Gastrocnemius medialis (tissue), 4 donors: ENCODE measurements around the gene RGS14. TPM values are rescaled to one million over a fixed set of nuclear protein-coding genes. Genes with fewer than 3 reads are reported as not detected.
"Not testable (repeated sequence)": the region's sequence is repeated elsewhere in the genome, so short reads cannot be mapped to it uniquely, and the experiment has no call there.

Source experiments
- ATAC-seq, 2 donors: fragments of 150-250 bp; one replicate each; pipeline ENCODE4 v1.9.1; 2016
- DNase-seq, 2 donors: peaks; one replicate each; pipeline ENCODE4 v3.0.0-alpha.2; 2019
- H3K27ac ChIP-seq, 4 donors: fragments of 200-600 bp; sonication (generic); 1 replicate in 1 of 4; 2 replicates in 3 of 4; pipeline ENCODE4 v1.5.1; 2016 to 2018; ENCODE audit warnings: mild to moderate bottlenecking in 2 of 4, moderate library complexity in 1 of 4
- H3K27me3 ChIP-seq, 3 donors: fragments of 200-600 bp; sonication (generic) in 2 of 3; 1 replicate in 1 of 3; 2 replicates in 2 of 3; pipeline versions ENCODE4 v1.5.1 to v1.6.0; 2016 to 2019; ENCODE audit warnings: mild to moderate bottlenecking in 1 of 3, moderate library complexity in 1 of 3
- H3K36me3 ChIP-seq, 2 donors: fragments of 200-600 bp; sonication (generic) in 1 of 2; one replicate each; pipeline ENCODE4 v1.5.1; 2017 to 2018
- H3K4me1 ChIP-seq, 2 donors: fragments of 200-600 bp; sonication (generic) in 1 of 2; one replicate each; pipeline ENCODE4 v1.5.1; 2016 to 2017; ENCODE audit warnings: mild to moderate bottlenecking in 2 of 2
- H3K4me3 ChIP-seq, 4 donors: fragments of 200-600 bp; sonication (generic) in 3 of 4; 1 replicate in 1 of 4; 2 replicates in 3 of 4; pipeline ENCODE4 v1.5.1; 2016 to 2019; ENCODE audit warnings: mild to moderate bottlenecking in 2 of 4
- H3K9me3 ChIP-seq, 3 donors: fragments of 200-600 bp; sonication (generic) in 2 of 3; 1 replicate in 1 of 3; 2 replicates in 2 of 3; pipeline ENCODE4 v1.5.1; 2016 to 2019
- CTCF ChIP-seq, 5 experiments: fragments of 450-650 bp in 3 of 5; fragments of 200-600 bp in 2 of 5; sonication (generic) in 2 of 5; IDR thresholded peaks in 4 of 5; conservative IDR thresholded peaks in 1 of 5; 1 replicate in 4 of 5; 2 replicates in 1 of 5; pipeline ENCODE4 v1.5.1; 2016 to 2019; ENCODE audit warnings: antibody characterized with exemption in 5 of 5, mild to moderate bottlenecking in 3 of 5, moderate library complexity in 3 of 5
- POLR2A ChIP-seq, 2 donors: fragments of 450-650 bp; IDR thresholded peaks; one replicate each; pipeline ENCODE4 v1.6.1; 2017; ENCODE audit warnings: antibody characterized with exemption in 2 of 2, mild to moderate bottlenecking in 2 of 2, moderate library complexity in 2 of 2
- in situ Hi-C, 4 donors: fragments of 200-750 bp; cut with MboI; loops; one replicate each; pipeline versions ENCODE4 v1.15.0 to v1.8.0; 2017; ENCODE audit warnings: low sequenced_read_pairs in 4 of 4
- intact Hi-C: fragments of 100-400 bp; cut with DNase I; formaldehyde crosslinking; loops from one replicate; pipeline ENCODE4 v1.15.1; 2023; ENCODE audit warnings: low total_unique reads
- total RNA-seq, 4 donors: library from RNA; depleted of rRNA; stranded (reverse); fragments of >200 nt; gene quantifications; one replicate each; pipeline versions ENCODE4 v1.1.0 to v1.2.3, GENCODE V29; 2016

The RGS14 gene
- total RNA-seq, 4 donors from 2014 or later = 1.6 to 25.9 (median 5.0) TPM

DNA sequence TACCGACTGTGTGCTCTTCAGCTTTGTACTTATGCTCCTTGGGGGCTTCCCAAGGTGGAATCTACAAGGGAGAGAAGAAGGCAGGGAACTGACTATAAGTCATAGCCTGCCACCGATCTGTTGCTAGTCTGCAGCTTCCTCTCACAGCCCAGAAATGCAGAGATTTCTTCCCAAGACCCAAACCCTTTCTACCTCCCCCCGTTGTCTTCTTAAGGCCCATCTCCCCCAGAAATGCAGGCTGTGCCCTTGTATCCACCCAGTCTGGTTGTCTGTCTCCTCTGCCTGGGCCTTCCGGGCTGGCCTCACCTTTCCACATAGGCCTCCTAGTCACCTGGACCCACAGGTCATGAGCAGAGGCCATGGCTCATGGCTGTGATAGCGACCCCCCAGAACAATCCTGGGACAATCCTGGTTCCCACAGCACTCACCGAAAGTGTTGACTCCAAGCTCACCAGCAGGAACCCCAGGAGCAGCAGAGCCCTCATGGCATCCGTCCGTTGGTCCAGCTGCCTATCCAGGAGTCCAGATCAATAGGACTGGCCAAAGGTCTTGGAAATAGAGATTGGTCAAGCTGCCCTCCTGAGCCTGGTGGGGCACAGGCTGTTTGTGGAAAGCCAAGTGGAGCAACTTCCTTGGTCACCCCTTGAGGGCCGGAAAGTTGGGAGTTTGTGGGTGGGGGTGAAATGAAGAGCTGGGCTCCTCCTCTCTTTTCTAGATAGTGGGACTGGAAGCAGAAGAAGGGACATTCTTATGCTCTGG, 51.5 kb downstream of the RGS14 start, which contains the start of gene F12:
TSS of gene F12 (minus strand) at position 522 of the 759 bp plus-strand sequence. CDS start at position 485, 37 bp downstream.
- Histone ChIP-seq H3K4me3 (no peak within 1 kb of the TSS), H3K9me3 (no peaks in the 10 kb centered on the region), H3K4me1 (peaks cover 3 to 5% of the 10 kb centered on the region in 2 donors), H3K27ac (no peak within 1 kb of the TSS), H3K36me3 (no peaks in the 10 kb centered on the region), H3K27me3 (peaks cover 3 to 6% (median 4%) of the 10 kb centered on the region in 3 donors)
- TF ChIP-seq CTCF (IDR thresholded peaks at IDR 0.05 in 4 of 5, conservative IDR thresholded peaks at IDR 0.05 in 1 of 5) = no peak
- no peak for TF ChIP-seq POLR2A (IDR thresholded peaks at IDR 0.05)
- DNase-seq (no peak), ATAC-seq (no peak)
- in situ Hi-C loops = loop anchor here in 2 of 4 donors (10.0 kb wide), 2 partner anchors 46 to 96 kb away; partner anchors contain the start of gene DOK3 (in 1 of the 2)
- intact Hi-C loops = no loop called here

DNA sequence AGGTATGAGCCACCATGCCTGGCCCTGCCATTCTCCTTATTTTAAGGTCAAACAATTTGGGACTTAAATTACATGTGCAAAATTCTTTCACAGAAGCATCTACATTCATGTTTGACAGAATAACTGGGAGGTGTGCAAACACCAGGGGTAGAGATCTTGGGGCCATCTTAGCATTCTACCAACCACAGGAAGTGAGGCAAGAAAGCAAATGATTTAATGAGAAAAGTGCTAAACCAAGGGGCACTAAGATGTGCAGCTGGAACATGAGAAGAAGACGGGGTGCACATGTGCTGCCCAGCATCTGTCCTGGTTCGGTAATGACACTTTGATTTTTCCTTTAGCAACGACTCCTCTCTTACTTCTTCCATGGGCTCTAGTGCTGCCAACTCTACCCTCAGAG, 52.9 kb downstream of the RGS14 start:
- no peaks in the 10 kb centered on the region for H3K36me3 ChIP-seq
- in situ Hi-C loops (no loop called here), intact Hi-C loops (no loop called here)
- no peak overlapping the region for H3K27ac ChIP-seq
- DNase-seq (no peak), ATAC-seq (no peak)
- TF ChIP-seq POLR2A (IDR thresholded peaks at IDR 0.05) = no peak
- no peak for TF ChIP-seq CTCF (IDR thresholded peaks at IDR 0.05 in 4 of 5, conservative IDR thresholded peaks at IDR 0.05 in 1 of 5)
- no peaks in the 10 kb centered on the region for H3K9me3 ChIP-seq
- H3K27me3 ChIP-seq = no peaks in the 10 kb centered on the region
- no peaks in the 10 kb centered on the region for H3K4me1 ChIP-seq
- H3K4me3 ChIP-seq = no peak overlapping the region

- in situ Hi-C loops = no loop called here
- H3K36me3 ChIP-seq = no peaks in the 10 kb centered on the region
- TF ChIP-seq CTCF (IDR thresholded peaks at IDR 0.05 in 4 of 5, conservative IDR thresholded peaks at IDR 0.05 in 1 of 5) (no peak), POLR2A (IDR thresholded peaks at IDR 0.05) (no peak)
- intact Hi-C loops = no loop called here
- H3K27ac ChIP-seq = no peak overlapping the region
- H3K4me1 ChIP-seq = no peaks in the 10 kb centered on the region
- DNase-seq (no peak), ATAC-seq (no peak)
- no peaks in the 10 kb centered on the region for H3K9me3 ChIP-seq
- no peaks in the 10 kb centered on the region for H3K27me3 ChIP-seq
- no peak overlapping the region for H3K4me3 ChIP-seq
Measured at GRCh38 chr5:177412603-177413233, 55.0 kb downstream of the RGS14 start.

DNA sequence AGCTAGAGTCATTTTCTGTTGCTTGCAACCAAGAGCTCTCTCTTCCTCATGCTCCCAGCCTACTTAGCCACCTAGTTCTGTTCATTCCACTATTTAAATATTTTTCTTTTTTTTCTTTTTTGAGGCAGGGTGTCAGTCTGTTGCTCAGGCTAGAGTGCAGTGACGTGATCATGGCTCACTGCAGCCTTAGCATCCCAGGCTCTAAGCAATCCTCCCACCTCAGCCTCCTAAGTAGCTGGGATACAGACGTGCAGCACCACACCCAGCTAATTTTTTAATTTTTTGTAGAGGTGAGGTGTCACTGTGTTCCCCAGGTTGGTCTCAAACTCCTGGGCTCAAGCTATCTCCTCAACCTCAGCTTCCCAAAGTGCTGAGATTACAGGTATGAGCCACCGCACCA, 56.8 kb downstream of the RGS14 start:
- ATAC-seq = no peak
- no peaks in the 10 kb centered on the region for H3K27me3 ChIP-seq
- no peak overlapping the region for H3K4me3 ChIP-seq
- no peak overlapping the region for H3K27ac ChIP-seq
- in situ Hi-C loops = no loop called here
- DNase-seq = no peak
- H3K4me1 ChIP-seq = no peaks in the 10 kb centered on the region
- H3K9me3 ChIP-seq = no peaks in the 10 kb centered on the region
- H3K36me3 ChIP-seq = no peaks in the 10 kb centered on the region
- TF ChIP-seq CTCF (IDR thresholded peaks at IDR 0.05 in 4 of 5, conservative IDR thresholded peaks at IDR 0.05 in 1 of 5) (no peak), POLR2A (IDR thresholded peaks at IDR 0.05) (no peak)
- intact Hi-C loops = no loop called here

- H3K4me3 ChIP-seq, DNase-seq, H3K9me3 ChIP-seq, H3K36me3 ChIP-seq, intact Hi-C loops, H3K27me3 ChIP-seq, in situ Hi-C loops, H3K4me1 ChIP-seq, H3K27ac ChIP-seq, ATAC-seq: not testable (repeated sequence)
Measured at GRCh38 chr5:177417081-177417480, 59.4 kb downstream of the RGS14 start.
